Measurements from ENCODE around the gene RHOBTB1.

The RHOBTB1 gene

GRCh38 chr10:60965696-60966095 lies 21.7 kb upstream of the RHOBTB1 start:
- DNase-seq (ENCODE audit: low read depth) = no peak

- DNase-seq (ENCODE audit: low read depth) = peak; percentile 6
Observed at GRCh38 chr10:60964257-60965235, 20.6 kb upstream of the RHOBTB1 start.

GRCh38 chr10:60963441-60964256 lies 19.7 kb upstream of the RHOBTB1 start:
- no peak for DNase-seq (ENCODE audit: low read depth)

GRCh38 chr10:60962946-60963345 lies 19.0 kb upstream of the RHOBTB1 start:
- DNase-seq (ENCODE audit: low read depth) = no peak

- no peak for DNase-seq (ENCODE audit: low read depth)
Observed at GRCh38 chr10:60960913-60961312, 16.9 kb upstream of the RHOBTB1 start.

- no peak for DNase-seq (ENCODE audit: low read depth)
Observed at GRCh38 chr10:60960031-60960430, 16.0 kb upstream of the RHOBTB1 start.

- no peak for DNase-seq (ENCODE audit: low read depth)
Observed at GRCh38 chr10:60958892-60959601, 15.1 kb upstream of the RHOBTB1 start.

- no peak for DNase-seq (ENCODE audit: low read depth)
Observed at GRCh38 chr10:60957667-60958221, 13.8 kb upstream of the RHOBTB1 start.

GRCh38 chr10:60955957-60956425 lies 12.0 kb upstream of the RHOBTB1 start:
- DNase-seq (ENCODE audit: low read depth) = no peak

- DNase-seq (ENCODE audit: low read depth) = no peak
Observed at GRCh38 chr10:60955316-60955715, 11.3 kb upstream of the RHOBTB1 start.

GRCh38 chr10:60954035-60954434 lies 10.1 kb upstream of the RHOBTB1 start:
- no peak for DNase-seq (ENCODE audit: low read depth)

GRCh38 chr10:60953420-60953819 lies 9.4 kb upstream of the RHOBTB1 start:
- DNase-seq (ENCODE audit: low read depth) = no peak

- no peak for DNase-seq (ENCODE audit: low read depth)
Observed at GRCh38 chr10:60952846-60953220, 8.8 kb upstream of the RHOBTB1 start.

GRCh38 chr10:60952067-60952845 lies 8.3 kb upstream of the RHOBTB1 start:
- DNase-seq (ENCODE audit: low read depth) = no peak

GRCh38 chr10:60951272-60951724 lies 7.3 kb upstream of the RHOBTB1 start:
- DNase-seq (ENCODE audit: low read depth) = no peak

GRCh38 chr10:60950300-60950699 lies 6.3 kb upstream of the RHOBTB1 start:
- no peak for DNase-seq (ENCODE audit: low read depth)

- DNase-seq (ENCODE audit: low read depth) = no peak
Observed at GRCh38 chr10:60948851-60949250, 4.9 kb upstream of the RHOBTB1 start.

GRCh38 chr10:60944910-60945297 lies 919 bp upstream of the RHOBTB1 start:
- no peak for DNase-seq (ENCODE audit: low read depth)

- no peak for DNase-seq (ENCODE audit: low read depth)
Observed at GRCh38 chr10:60943316-60944057, 498 bp downstream of the RHOBTB1 start.

- no peak for DNase-seq (ENCODE audit: low read depth)
Observed at GRCh38 chr10:60942788-60943315, 1.1 kb downstream of the RHOBTB1 start.
